Endothelial cell of umbilical vein (primary cell): ENCODE measurements around the gene FAM186B. TPM values are rescaled to one million over a fixed set of nuclear protein-coding genes. Genes with fewer than 3 reads are reported as not detected.

Source experiments
- BruUV-seq: library from RNA; stranded (reverse); fragments of 400-500 nt; replicated peaks from 2 replicates; lab custom pipeline; 2021; lab: Mats Ljungman, UMichigan
- CTCF ChIA-PET: fragments of 300-600, 350-600 bp; sonication (Branson Sonifier 250); formaldehyde crosslinking; loops from one replicate; lab custom pipeline; 2021; ENCODE audit warnings: antibody characterized with exemption, inconsistent platforms; lab: Charles Lee
- POLR2A ChIA-PET: fragments of 300-600, 350-600 bp; sonication (Branson Sonifier 250); formaldehyde crosslinking; loops from one replicate; lab custom pipeline; 2021; ENCODE audit warnings: antibody characterized with exemption, inconsistent platforms; lab: Charles Lee
- DNase-seq: peaks from one replicate; pipeline ENCODE4 v3.0.0-alpha.2; 2011; ENCODE audit warnings: low read depth, low spot score
- FAIRE-seq: peaks from 2 replicates; lab custom pipeline; 2011; peaks lifted over from hg19 to GRCh38; lab: Jason Lieb, UNC
- H2AFZ ChIP-seq: 2 replicates; pipeline ENCODE4 v1.6.0; 2012; ENCODE audit warnings: low read depth, low read length, control low read depth, inconsistent platforms
- H3K27ac ChIP-seq: 2 replicates; pipeline ENCODE4 v1.5.1; 2011; ENCODE audit warnings: low read depth, mild to moderate bottlenecking, control low read depth, low read length, moderate library complexity; ENCODE audit not compliant: insufficient read depth
- H3K27me3 ChIP-seq, 2 experiments: 2 replicates each; pipeline versions ENCODE4 v1.6.0 to v1.6.1; 2011; ENCODE audit warnings: low read length in 2 of 2, mixed read lengths in 1 of 2; ENCODE audit not compliant: control insufficient read depth in 2 of 2, insufficient read depth in 2 of 2
- H3K36me3 ChIP-seq, 2 experiments: 2 replicates in 1 of 2; 3 replicates in 1 of 2; pipeline ENCODE4 v1.5.1; 2011; ENCODE audit warnings: low read length in 2 of 2, mild to moderate bottlenecking in 1 of 2, moderate library complexity in 1 of 2; ENCODE audit not compliant: control insufficient read depth in 2 of 2, insufficient read depth in 2 of 2; ENCODE audit errors: extremely low read depth in 1 of 2
- H3K4me1 ChIP-seq: 3 replicates; pipeline ENCODE4 v1.5.1; 2011; ENCODE audit warnings: mild to moderate bottlenecking, low read length; ENCODE audit not compliant: control insufficient read depth, insufficient read depth; ENCODE audit errors: extremely low read depth
- H3K4me2 ChIP-seq: 2 replicates; pipeline ENCODE4 v1.6.1; 2011; ENCODE audit warnings: low read length, control low read depth, mixed read lengths; ENCODE audit not compliant: insufficient read depth
- H3K4me3 ChIP-seq, 3 experiments: fragments of 200-600 bp in 1 of 3; sonication (generic), shearing (Covaris generic) in 1 of 3; replicated peaks in 1 of 3; 2 replicates each; pipeline ENCODE4 v1.5.1; 2011 to 2016; ENCODE audit warnings: control low read depth in 3 of 3, low read length in 3 of 3, mild to moderate bottlenecking in 2 of 3, inconsistent platforms in 1 of 3, low read depth in 1 of 3, moderate library complexity in 1 of 3; ENCODE audit not compliant: insufficient read depth in 1 of 3
- H3K79me2 ChIP-seq: 2 replicates; pipeline ENCODE4 v1.6.0; 2012; ENCODE audit warnings: low read length, inconsistent platforms; ENCODE audit not compliant: control insufficient read depth, insufficient read depth
- H3K9ac ChIP-seq: replicated peaks from 2 replicates; pipeline ENCODE3; 2011; ENCODE audit warnings: low read length, control low read depth; ENCODE audit not compliant: insufficient read depth; ENCODE audit errors: extremely low read depth
- H3K9me1 ChIP-seq: replicated peaks from 3 replicates; pipeline ENCODE4 v1.6.0; 2011; ENCODE audit warnings: mild to moderate bottlenecking, low read length; ENCODE audit not compliant: control insufficient read depth, insufficient read depth; ENCODE audit errors: extremely low read depth
- H3K9me3 ChIP-seq: replicated peaks from 2 replicates; pipeline ENCODE4 v1.5.1; 2012; ENCODE audit warnings: low read length, inconsistent platforms; ENCODE audit not compliant: control insufficient read depth, insufficient read depth
- H4K20me1 ChIP-seq: replicated peaks from 2 replicates; pipeline ENCODE3; 2011; ENCODE audit warnings: mild to moderate bottlenecking, low read length; ENCODE audit not compliant: control insufficient read depth, insufficient read depth; ENCODE audit errors: extremely low read depth
- CTCF ChIP-seq, 2 donors: IDR thresholded peaks; 1 replicate in 1 of 2; 2 replicates in 1 of 2; pipeline ENCODE4 v1.5.1; 2011; ENCODE audit warnings: low read length in 2 of 2, mild to moderate bottlenecking in 2 of 2, moderate library complexity in 2 of 2, control low read depth in 1 of 2, inconsistent platforms in 1 of 2, low read depth in 1 of 2; ENCODE audit not compliant: insufficient read depth in 1 of 2; ENCODE audit errors: extremely low read depth in 1 of 2
- FOS ChIP-seq: IDR thresholded peaks from 2 replicates; pipeline ENCODE4 v1.6.1; 2011; ENCODE audit warnings: mild to moderate bottlenecking, low read length, moderate library complexity, borderline replicate concordance; ENCODE audit not compliant: insufficient read depth
- GATA2 ChIP-seq: IDR thresholded peaks from 2 replicates; pipeline ENCODE4 v1.7.0; 2011; ENCODE audit warnings: low read depth, mild to moderate bottlenecking, moderate library complexity, mixed read lengths, low read length; ENCODE audit not compliant: insufficient read length, insufficient read depth
- JUN ChIP-seq: IDR thresholded peaks from 2 replicates; pipeline ENCODE4 v1.6.1; 2011; ENCODE audit warnings: borderline replicate concordance, low read depth; ENCODE audit not compliant: insufficient read length, insufficient read depth
- MAX ChIP-seq: IDR thresholded peaks from 2 replicates; pipeline ENCODE4 v1.6.1; 2011; ENCODE audit not compliant: insufficient read depth, insufficient read length
- MYC ChIP-seq: IDR thresholded peaks from one replicate; pipeline ENCODE4 v1.6.1; 2011; ENCODE audit warnings: mild to moderate bottlenecking, low read depth, low read length
- POLR2A ChIP-seq: IDR thresholded peaks from 2 replicates; pipeline ENCODE4 v1.6.1; 2012; ENCODE audit warnings: low read depth, mild to moderate bottlenecking, control low read depth, low read length
- POLR2AphosphoS5 ChIP-seq: IDR thresholded peaks from 2 replicates; pipeline ENCODE4 v1.6.1; 2012; ENCODE audit warnings: low read depth, mild to moderate bottlenecking, control low read depth, low read length, moderate library complexity; ENCODE audit not compliant: insufficient read depth
- dilution Hi-C: fragments of 300-500 bp; cut with MboI; formaldehyde crosslinking; loops from one replicate; pipeline ENCODE4 v1.15.0; 2019; ENCODE audit warnings: low sequenced_read_pairs; ENCODE audit not compliant: extremely low pct_ligation_motif_present
- intact Hi-C: fragments of 100-400 bp; cut with micrococcal nuclease; formaldehyde crosslinking; loops from one replicate; pipeline ENCODE4 v1.10.0; 2022
- polyA plus RNA-seq, 4 experiments: library from polyadenylated mRNA; depleted of rRNA in 3 of 4; stranded (reverse) in 3 of 4; unstranded in 1 of 4; fragments of >200 nt; gene quantifications; 2 replicates each; pipeline versions ENCODE4 v1.2.1 to v1.2.3, GENCODE V29; 2011 to 2012; ENCODE audit warnings: missing spikeins in 1 of 4
- total RNA-seq: library from RNA; stranded (reverse); gene quantifications from 2 replicates; pipeline ENCODE4 v1.2.3, GENCODE V29; 2021

FAM186B gene
- total and polyA plus RNA-seq, 2 donors (not counting 3 experiments of a cell fraction or from before 2014, with no cell fraction given), result 0.10 to 0.33 TPM

- no peak for FAIRE-seq
- TF ChIP-seq POLR2A, result no peak
- no peak for TF ChIP-seq POLR2AphosphoS5
- no peak for TF ChIP-seq MAX
- Histone ChIP-seq H3K4me1 (peaks cover 14% of the 10 kb centered on the region), H3K27ac (no peak overlapping the region), H3K79me2 (peaks cover 20% of the 10 kb centered on the region), H3K27me3 (no peaks in the 10 kb centered on the region), H3K4me2 (peak overlapping the region; percentile 71), H3K9ac (no peak overlapping the region), H3K9me3 (no peaks in the 10 kb centered on the region), H3K9me1 (no peaks in the 10 kb centered on the region), H4K20me1 (no peaks in the 10 kb centered on the region), H2AFZ (no peak overlapping the region), H3K36me3 (peaks cover 10 to 27% of the 10 kb centered on the region in 2 experiments), H3K4me3 (no peak overlapping the region)
- no TSS peak for BruUV-seq
- ChIA-PET CTCF (interaction anchor here (1.4 to 2.0 kb wide), 4 partner anchors 8 to 224 kb away, joined by 5 to 10 read pairs (median 8); no protein-coding TSS in a partner anchor), POLR2A (interaction anchor here (0.6 kb wide), 1 partner anchor 298 kb away, joined by 3 read pairs; no protein-coding TSS in a partner anchor)
- DNase-seq, result no peak
- intact Hi-C loops, result loop anchor here (5.0 kb wide), 1 partner anchor 209 kb away; no protein-coding TSS in a partner anchor
- dilution Hi-C loops, result no loop called here
Observed at GRCh38 chr12:49566361-49566760, 39.1 kb downstream of the FAM186B start.

- Histone ChIP-seq H3K4me1 (peaks cover 14% of the 10 kb centered on the region), H3K9ac (no peak overlapping the region), H3K27me3 (no peaks in the 10 kb centered on the region), H3K79me2 (peaks cover 20% of the 10 kb centered on the region), H3K27ac (no peak overlapping the region), H4K20me1 (no peaks in the 10 kb centered on the region), H2AFZ (no peak overlapping the region), H3K9me1 (no peaks in the 10 kb centered on the region), H3K4me2 (no peak overlapping the region), H3K36me3 (peaks cover 11 to 31% of the 10 kb centered on the region in 2 experiments), H3K9me3 (no peaks in the 10 kb centered on the region), H3K4me3 (no peak overlapping the region)
- ChIA-PET CTCF (interaction anchor here (0.7 to 2.0 kb wide), 5 partner anchors 8 to 207 kb away, joined by 3 to 10 read pairs (median 8); no protein-coding TSS in a partner anchor), POLR2A (no interaction called here)
- FAIRE-seq (no peak), DNase-seq (no peak)
- dilution Hi-C loops (no loop called here), intact Hi-C loops (loop anchor here (5.0 kb wide), 1 partner anchor 208 kb away; no protein-coding TSS in a partner anchor)
- BruUV-seq, result no TSS peak
- TF ChIP-seq MYC (no peak), FOS (no peak), GATA2 (no peak), POLR2AphosphoS5 (no peak), CTCF (IDR thresholded peaks at IDR 0.05; ENCODE audit: extremely low read depth in 1 of 2, insufficient read depth in 1 of 2, low read depth in 1 of 2, low read length in 2 of 2) (no peak), JUN (no peak)
Observed at GRCh38 chr12:49565406-49566265, 39.8 kb downstream of the FAM186B start.
